Mucosa of descending colon (tissue), 3 donors: ENCODE measurements around the gene PTPRN2. TPM values are rescaled to one million over a fixed set of nuclear protein-coding genes. Genes with fewer than 3 reads are reported as not detected.

ENCODE experiments used
- ATAC-seq: fragments of 200-7000 bp; cut with Tn5 transposase; one replicate; pipeline ENCODE4 v1.9.1; 2020; ENCODE audit warnings: mild to moderate bottlenecking, moderate library complexity
- DNase-seq, 3 donors: peaks; one replicate each; pipeline ENCODE4 v3.0.0-alpha.2; 2020
- H3K36me3 ChIP-seq: fragments of 200-600 bp; one replicate; pipeline ENCODE4 v1.8.0; 2021; ENCODE audit warnings: low read depth, mild to moderate bottlenecking
- H3K4me1 ChIP-seq: fragments of 200-600 bp; one replicate; pipeline ENCODE4 v1.8.0; 2021; ENCODE audit warnings: low read depth, mild to moderate bottlenecking
- H3K4me3 ChIP-seq: fragments of 200-600 bp; one replicate; pipeline ENCODE4 v1.8.0; 2021; ENCODE audit warnings: mild to moderate bottlenecking
- H3K9me3 ChIP-seq: fragments of 200-600 bp; one replicate; pipeline ENCODE4 v1.8.0; 2021; ENCODE audit warnings: mild to moderate bottlenecking
- CTCF ChIP-seq: fragments of 200-600 bp; IDR thresholded peaks from one replicate; pipeline ENCODE4 v1.8.0; 2022; ENCODE audit warnings: antibody characterized with exemption, mild to moderate bottlenecking
- intact Hi-C, 2 donors: fragments of 100-400 bp; cut with DNase I in 1 of 2; cut with micrococcal nuclease in 1 of 2; formaldehyde crosslinking; loops; one replicate each; pipeline versions ENCODE4 v1.11.0 to v1.11.1; 2022; cut with DNase I, micrococcal nuclease
- total RNA-seq, 3 donors: library from RNA; stranded (reverse); fragmentation: NEBNext Ultra II Directional in 2 of 3; extraction: Animal tissue kit (Norgen Biotek cat#: 25700) in 2 of 3; gene quantifications; one replicate each; pipeline versions ENCODE4 v1.2.1 to v1.2.4, GENCODE V29; 2021 to 2023
- donor health status: DM: no; HTN: no; CAD: no; lungs with moderate emphysema.
- donor health status: DM: no; HTN: no; CAD: no.
- donor health status: DM: no; HTN: yes; CAD: no.

The PTPRN2 gene
- total RNA-seq, 3 donors from 2014 or later, result 12.5 to 28.0 (median 26.2) TPM

GRCh38 chr7:157689269-157690057, 898.2 kb downstream of the PTPRN2 start:
- Histone ChIP-seq H3K9me3 (no peaks in the 10 kb centered on the region), H3K4me3 (no peak overlapping the region), H3K36me3 (no peaks in the 10 kb centered on the region), H3K4me1 (peaks cover 33% of the 10 kb centered on the region)
- DNase-seq (no peak), ATAC-seq (no peak)
- TF ChIP-seq CTCF, result no peak
- intact Hi-C loops, result no loop called here

DNA sequence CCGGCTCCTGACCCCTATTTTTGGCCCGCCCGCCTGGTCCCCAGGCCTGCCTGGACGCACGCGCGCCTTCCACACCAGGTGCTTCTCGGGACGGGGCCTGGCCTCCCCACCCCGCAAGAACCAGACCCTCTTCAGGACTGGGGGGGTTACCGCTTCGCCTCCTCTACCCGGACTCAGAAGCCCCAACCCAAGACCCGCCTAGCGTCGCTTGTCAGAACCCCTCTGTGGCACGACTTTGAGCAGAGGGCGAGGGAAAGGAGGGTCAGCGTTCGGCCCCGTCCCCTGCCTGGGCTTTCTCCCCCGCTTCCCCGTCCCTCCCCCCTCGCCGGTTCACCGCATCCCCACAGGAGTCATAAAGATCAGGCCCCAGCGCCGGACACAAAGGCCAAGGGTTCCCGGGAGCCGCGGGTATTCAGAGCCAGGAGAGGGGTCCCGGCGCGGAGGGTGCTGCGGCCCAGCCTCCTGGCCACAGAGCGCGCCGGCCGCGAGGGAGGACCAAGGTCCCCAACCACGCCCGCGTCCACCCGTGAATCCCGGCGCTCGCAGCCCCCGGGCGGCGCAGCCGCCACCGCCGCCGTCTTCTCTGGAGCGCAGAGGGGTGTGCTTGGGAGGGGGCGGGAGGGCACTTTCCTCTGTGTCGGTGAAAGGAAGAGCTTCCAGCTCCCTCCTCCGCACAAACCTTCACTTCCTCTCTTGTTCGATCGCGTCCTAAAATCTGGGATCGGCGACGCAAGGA, 898.9 kb downstream of the PTPRN2 start:
- Histone ChIP-seq H3K4me3 (no peak overlapping the region), H3K36me3 (no peaks in the 10 kb centered on the region), H3K4me1 (peaks cover 33% of the 10 kb centered on the region), H3K9me3 (no peaks in the 10 kb centered on the region)
- intact Hi-C loops, result no loop called here
- ATAC-seq (no peak), DNase-seq (no peak)
- no peak for TF ChIP-seq CTCF

DNA sequence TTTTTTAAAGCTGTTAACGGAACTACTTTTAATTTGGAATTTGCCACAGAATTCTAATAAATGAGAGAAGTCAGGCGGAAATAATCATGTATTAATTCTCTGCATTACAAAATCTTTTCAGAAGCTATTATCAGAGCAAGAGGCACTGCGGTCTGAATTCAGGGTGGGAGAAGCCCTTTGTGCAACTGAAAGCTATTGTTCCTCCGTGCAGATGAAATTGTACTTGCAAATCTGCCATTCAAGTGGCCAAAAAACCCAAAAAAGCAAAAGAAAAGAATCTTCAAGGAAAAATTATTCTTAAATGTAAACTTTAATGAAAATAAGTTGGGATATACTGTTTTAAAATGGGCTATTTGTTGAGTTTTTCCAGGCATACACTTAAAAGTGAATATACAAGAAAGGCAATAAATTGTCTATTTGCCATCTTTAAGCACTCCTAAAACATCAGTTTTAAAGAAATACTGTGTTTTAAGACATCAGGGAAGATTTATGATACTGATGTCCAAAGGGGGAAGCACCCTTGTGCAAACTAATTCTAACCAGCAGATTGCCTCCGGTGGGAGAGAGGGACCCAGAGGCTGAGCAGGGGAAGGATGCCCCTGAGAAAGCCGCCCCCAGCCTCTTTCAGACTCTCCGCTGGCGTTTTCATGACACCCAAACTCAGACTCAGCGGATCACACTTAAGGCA, 899.6 kb downstream of the PTPRN2 start:
- no peak for ATAC-seq

DNA sequence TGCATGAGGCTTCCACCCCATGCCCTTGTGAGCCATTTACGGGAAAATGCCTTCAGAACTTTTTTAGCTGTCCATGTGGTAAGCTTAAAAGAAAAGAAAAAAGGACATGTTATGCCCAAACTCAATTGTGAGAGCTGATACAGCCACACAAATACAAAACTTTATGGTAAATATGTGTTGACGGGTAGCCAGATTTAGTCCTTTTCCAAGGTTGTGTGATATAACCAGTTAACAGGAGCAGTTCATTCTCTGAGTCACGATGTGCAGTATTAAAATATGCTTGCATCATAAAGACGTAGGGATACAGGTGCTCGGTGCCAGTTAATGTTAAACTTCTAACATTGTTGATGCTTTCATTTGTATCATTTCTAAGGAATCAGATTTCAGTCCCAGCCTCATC, 900.5 kb downstream of the PTPRN2 start:
- H3K4me1 ChIP-seq, result peaks cover 30% of the 10 kb centered on the region
- intact Hi-C loops, result no loop called here
- ATAC-seq (no peak), DNase-seq (no peak)
- TF ChIP-seq CTCF, result no peak
- H3K36me3 ChIP-seq, result no peaks in the 10 kb centered on the region
- no peak overlapping the region for H3K4me3 ChIP-seq
- no peaks in the 10 kb centered on the region for H3K9me3 ChIP-seq

More for the DNA sequence above, 899.6 kb downstream of the PTPRN2 start:
- Histone ChIP-seq H3K4me3 (no peak overlapping the region), H3K36me3 (no peaks in the 10 kb centered on the region), H3K4me1 (peaks cover 33% of the 10 kb centered on the region), H3K9me3 (no peaks in the 10 kb centered on the region)
- intact Hi-C loops, result no loop called here
- TF ChIP-seq CTCF, result no peak
- DNase-seq, result no peak

- no peak for ATAC-seq
- Histone ChIP-seq H3K4me1 (peaks cover 22% of the 10 kb centered on the region), H3K9me3 (no peaks in the 10 kb centered on the region), H3K4me3 (no peak overlapping the region), H3K36me3 (no peaks in the 10 kb centered on the region)
- intact Hi-C loops, result no loop called here
- no peak for TF ChIP-seq CTCF
- no peak for DNase-seq
These were observed 901.2 kb downstream of the PTPRN2 start for GRCh38 chr7:157686285-157686894.
